Mesenteric fat pad (tissue), 1 donor: ENCODE measurements around the gene FAM222B. TPM values are rescaled to one million over a fixed set of nuclear protein-coding genes. Genes with fewer than 3 reads are reported as not detected.
"Not testable (repeated sequence)": the region's sequence is repeated elsewhere in the genome, so short reads cannot be mapped to it uniquely, and the experiment has no call there.

ENCODE experiments used
- DNase-seq: peaks from one replicate; pipeline ENCODE4 v3.0.0-alpha.2; 2020; ENCODE audit warnings: low spot score
- total RNA-seq: library from RNA; stranded (reverse); fragmentation: NEBNext Ultra II Directional; extraction: Animal tissue kit (Norgen Biotek cat#: 25700); gene quantifications from one replicate; pipeline ENCODE4 v1.2.1, GENCODE V29; 2021
- donor health status: DM: yes; HTN: yes; CAD: no.

Gene FAM222B
- total RNA-seq, 1 donor from 2014 or later, result 32.0 TPM

- DNase-seq, result no peak
Measured at GRCh38 chr17:28746611-28747050, 96.0 kb downstream of the FAM222B start.

GRCh38 chr17:28745786-28746411, 96.7 kb downstream of the FAM222B start:
- no peak for DNase-seq

- no peak for DNase-seq
Measured at GRCh38 chr17:28744972-28745785, 97.4 kb downstream of the FAM222B start.

GRCh38 chr17:28744104-28744971, 98.3 kb downstream of the FAM222B start:
- no peak for DNase-seq

GRCh38 chr17:28743243-28744103, 99.1 kb downstream of the FAM222B start, which contains the start of gene TRAF4:
TSS of gene TRAF4 (plus strand) at chr17:28744011. CDS start at chr17:28744113, 102 bp downstream.
- no peak for DNase-seq

- no peak for DNase-seq
Measured at GRCh38 chr17:28741358-28742349, 100.9 kb downstream of the FAM222B start.

DNA sequence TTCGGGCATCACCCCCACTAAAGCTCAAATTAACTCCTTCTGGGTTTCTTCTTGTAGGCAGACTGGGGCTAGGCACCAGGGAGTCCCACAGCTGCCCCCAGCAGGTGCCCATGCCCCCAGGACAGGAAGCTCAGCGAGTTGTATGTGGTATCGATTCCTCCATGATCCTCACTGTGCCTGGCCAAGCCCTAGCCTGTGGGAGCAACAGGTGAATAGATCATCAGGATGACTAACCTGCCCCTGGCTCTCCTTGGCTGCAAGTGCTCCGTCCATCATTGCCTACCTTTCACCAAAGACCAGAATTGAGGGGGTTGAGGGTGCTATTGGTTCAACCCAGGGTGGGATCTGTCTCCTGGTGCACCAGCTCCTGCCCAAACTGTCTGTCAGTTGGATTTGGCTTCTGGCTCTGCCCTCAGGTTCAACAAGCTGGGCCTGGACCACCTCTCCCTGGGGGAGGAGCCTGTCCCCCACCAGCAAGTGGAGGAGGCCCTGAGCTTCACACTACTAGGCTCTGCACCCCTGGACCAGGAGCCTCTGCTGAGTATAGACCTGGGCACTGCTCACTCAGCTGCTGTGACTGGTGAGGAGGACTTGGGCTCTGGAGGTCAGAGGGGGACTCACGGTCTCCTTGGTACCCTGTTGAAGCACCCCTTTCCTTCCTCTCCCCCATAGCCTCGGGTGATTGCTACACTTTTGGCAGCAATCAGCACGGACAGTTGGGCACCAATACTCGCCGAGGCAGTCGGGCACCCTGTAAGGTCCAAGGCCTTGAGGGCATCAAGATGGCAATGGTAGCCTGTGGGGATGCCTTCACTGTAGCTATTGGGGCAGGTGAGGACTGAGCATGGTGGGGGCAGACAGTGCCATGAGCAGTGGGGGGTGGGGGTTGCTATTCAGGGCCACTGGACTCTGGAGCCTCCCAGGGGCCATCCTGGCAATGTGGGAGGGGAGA, 101.9 kb downstream of the FAM222B start:
- DNase-seq, result no peak

GRCh38 chr17:28738680-28739384, 103.8 kb downstream of the FAM222B start:
- no peak for DNase-seq

DNA sequence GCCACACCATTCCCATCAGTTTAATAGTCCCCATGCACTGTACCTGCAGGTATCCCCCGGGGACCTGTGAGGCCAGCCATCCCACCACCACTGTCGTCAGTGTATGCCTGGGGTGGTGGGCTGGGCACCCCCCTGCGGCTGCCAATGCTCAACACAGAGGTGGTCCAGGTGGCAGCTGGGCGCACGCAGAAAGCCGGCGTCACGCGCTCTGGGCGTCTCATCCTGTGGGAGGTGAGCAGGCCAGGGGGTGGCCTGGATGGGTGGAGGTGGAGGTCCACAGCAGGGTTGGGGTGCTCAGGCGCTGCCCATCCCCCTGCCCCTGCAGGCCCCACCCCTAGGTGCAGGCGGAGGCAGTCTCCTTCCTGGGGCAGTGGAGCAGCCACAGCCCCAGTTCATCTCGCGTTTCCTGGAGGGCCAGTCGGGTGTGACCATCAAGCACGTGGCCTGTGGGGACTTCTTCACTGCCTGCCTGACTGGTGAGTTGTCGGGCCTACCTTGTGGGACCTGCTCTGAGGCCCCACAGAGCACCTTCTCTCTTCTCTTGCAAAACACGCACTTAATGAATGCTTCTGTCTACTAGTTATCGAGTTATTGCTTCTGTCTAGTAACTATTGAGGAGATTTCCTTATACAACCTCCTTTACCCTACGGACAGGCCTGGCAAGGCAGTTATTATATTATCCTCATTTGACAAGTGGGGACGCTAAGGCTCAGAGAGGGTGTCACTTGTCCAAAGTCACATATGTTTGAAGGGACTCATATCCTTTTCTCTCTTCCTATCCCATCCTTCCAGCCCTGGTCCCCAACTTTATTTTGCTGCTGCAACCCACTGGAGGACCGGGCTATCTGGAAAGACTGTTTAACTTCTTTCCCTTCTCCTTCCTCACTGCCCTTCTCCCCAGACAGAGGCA, 104.6 kb downstream of the FAM222B start:
- no peak for DNase-seq

DNA sequence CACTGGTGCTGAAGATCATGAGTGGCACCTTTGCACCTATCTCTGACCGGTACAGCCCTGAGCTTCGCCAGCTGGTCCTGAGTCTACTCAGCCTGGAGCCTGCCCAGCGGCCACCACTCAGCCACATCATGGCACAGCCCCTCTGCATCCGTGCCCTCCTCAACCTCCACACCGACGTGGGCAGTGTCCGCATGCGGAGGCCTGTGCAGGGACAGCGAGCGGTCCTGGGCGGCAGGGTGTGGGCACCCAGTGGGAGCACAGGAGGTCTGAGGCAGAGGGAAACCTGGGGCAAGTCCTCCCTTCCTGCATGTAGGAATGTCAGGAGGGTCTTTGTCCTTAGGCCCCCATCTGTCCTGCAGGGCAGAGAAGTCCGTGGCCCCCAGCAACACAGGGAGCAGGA, 105.3 kb downstream of the FAM222B start:
- DNase-seq, result no peak

GRCh38 chr17:28735913-28736769, 106.4 kb downstream of the FAM222B start:
- not testable (repeated sequence) for DNase-seq

GRCh38 chr17:28735242-28735722, 107.3 kb downstream of the FAM222B start:
- no peak for DNase-seq

DNA sequence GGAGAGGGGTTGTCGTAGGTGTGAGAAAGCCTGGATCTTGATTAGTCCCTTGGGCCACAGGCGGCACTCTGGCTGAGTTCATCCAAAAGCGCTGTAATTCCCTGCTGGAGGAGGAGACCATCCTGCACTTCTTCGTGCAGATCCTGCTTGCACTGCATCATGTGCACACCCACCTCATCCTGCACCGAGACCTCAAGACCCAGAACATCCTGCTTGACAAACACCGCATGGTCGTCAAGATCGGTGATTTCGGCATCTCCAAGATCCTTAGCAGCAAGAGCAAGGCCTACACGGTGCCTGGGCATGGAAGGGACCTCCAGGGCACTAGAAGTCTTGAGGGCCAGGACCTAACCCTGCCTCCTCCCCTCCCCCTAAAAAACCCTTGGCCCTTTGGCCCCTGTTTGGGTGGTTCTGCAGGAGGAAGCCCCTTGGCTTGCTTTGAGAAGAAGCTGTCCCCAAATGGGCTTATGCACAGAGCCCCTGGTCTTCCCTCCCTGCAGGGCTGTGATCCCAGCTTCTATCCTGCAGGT, 107.8 kb downstream of the FAM222B start:
- DNase-seq, result no peak

GRCh38 chr17:28733346-28733745, 109.2 kb downstream of the FAM222B start:
- no peak for DNase-seq

DNA sequence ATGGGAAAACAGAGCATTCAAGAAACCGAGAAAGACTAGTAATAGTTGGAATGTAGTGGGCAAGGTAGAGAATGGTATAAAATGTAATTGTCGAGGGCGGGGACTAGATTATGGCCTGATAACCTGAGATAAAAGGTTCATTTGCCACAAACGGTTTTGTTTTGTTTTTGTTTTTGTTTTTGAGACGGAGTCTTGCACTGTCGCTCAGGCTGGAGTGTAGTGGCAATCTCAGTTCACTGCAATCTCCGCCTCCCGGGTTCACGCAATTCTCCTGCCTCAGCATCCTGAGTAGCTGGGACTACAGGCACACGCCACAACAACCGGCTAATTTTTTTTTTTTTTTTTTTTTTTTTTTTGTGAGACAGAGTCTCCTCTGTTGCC, 112.7 kb downstream of the FAM222B start:
- DNase-seq, result no peak
